AG09309 (cell line): Measurements from ENCODE around the gene AGR3.

ENCODE experiments used
- DNase-seq: peaks from one replicate; pipeline ENCODE4 v3.0.0-alpha.2; 2010; ENCODE audit warnings: low read depth
- H3K4me3 ChIP-seq: 2 replicates; pipeline ENCODE4 v1.5.1; 2011; ENCODE audit warnings: mild to moderate bottlenecking, low read depth, low read length, moderate library complexity; ENCODE audit not compliant: control insufficient read depth
- TF ChIP-seq, protein P1 (sequence below): IDR thresholded peaks from 2 replicates; pipeline ENCODE4 v1.5.1; 2011; ENCODE audit warnings: mild to moderate bottlenecking, low read depth, low read length, inconsistent platforms; ENCODE audit not compliant: insufficient read depth, control insufficient read depth; ENCODE audit errors: missing control alignments

The AGR3 gene

GRCh38 chr7:16812542-16813231, 69.1 kb downstream of the AGR3 start:
- DNase-seq = no peak
- no peak overlapping the region for H3K4me3 ChIP-seq
- TF ChIP-seq, protein P1, sequence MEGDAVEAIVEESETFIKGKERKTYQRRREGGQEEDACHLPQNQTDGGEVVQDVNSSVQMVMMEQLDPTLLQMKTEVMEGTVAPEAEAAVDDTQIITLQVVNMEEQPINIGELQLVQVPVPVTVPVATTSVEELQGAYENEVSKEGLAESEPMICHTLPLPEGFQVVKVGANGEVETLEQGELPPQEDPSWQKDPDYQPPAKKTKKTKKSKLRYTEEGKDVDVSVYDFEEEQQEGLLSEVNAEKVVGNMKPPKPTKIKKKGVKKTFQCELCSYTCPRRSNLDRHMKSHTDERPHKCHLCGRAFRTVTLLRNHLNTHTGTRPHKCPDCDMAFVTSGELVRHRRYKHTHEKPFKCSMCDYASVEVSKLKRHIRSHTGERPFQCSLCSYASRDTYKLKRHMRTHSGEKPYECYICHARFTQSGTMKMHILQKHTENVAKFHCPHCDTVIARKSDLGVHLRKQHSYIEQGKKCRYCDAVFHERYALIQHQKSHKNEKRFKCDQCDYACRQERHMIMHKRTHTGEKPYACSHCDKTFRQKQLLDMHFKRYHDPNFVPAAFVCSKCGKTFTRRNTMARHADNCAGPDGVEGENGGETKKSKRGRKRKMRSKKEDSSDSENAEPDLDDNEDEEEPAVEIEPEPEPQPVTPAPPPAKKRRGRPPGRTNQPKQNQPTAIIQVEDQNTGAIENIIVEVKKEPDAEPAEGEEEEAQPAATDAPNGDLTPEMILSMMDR = no peak

- DNase-seq = no peak
- TF ChIP-seq, protein P1 = no peak
- no peak overlapping the region for H3K4me3 ChIP-seq
Measured at GRCh38 chr7:16811551-16811950, 70.2 kb downstream of the AGR3 start.

GRCh38 chr7:16810573-16810972, 71.2 kb downstream of the AGR3 start:
- H3K4me3 ChIP-seq = no peak overlapping the region
- DNase-seq = no peak
- TF ChIP-seq, protein P1 = no peak

DNA sequence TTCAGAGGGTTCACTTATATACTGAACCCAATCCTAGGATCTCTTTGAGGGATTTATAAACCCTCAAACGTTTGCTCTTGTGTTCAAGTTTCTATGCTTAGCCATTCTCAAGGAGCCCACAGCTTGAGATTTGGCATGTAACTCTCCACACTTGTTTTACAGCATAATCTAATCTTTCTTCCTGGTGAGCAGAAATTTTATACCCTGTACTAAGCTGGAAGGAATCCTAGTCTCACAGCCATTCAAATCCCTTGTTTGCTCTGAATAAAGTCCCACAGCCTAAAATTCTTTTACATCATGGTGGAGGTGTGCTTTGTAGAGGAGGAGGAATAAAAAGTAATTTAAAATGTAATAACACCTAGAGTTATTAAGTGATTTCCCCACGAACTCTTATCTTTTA, 71.7 kb downstream of the AGR3 start:
- no peak for DNase-seq
- TF ChIP-seq, protein P1 = no peak
- no peak overlapping the region for H3K4me3 ChIP-seq
